Tibial nerve (tissue), 3 donors: ENCODE data around the gene RAET1L.

ENCODE experiments used
- CTCF ChIP-seq, 5 experiments: fragments of 200-600 bp in 3 of 5; fragments of 450-650 bp in 2 of 5; sonication (generic) in 3 of 5; IDR thresholded peaks; one replicate each; pipeline ENCODE4 v1.5.1; 2016 to 2019; ENCODE audit warnings: antibody characterized with exemption in 5 of 5, mild to moderate bottlenecking in 3 of 5, moderate library complexity in 2 of 5
- POLR2A ChIP-seq, 2 donors: fragments of 450-650 bp; IDR thresholded peaks; one replicate each; pipeline ENCODE4 v1.6.1; 2017; ENCODE audit warnings: antibody characterized with exemption in 2 of 2, mild to moderate bottlenecking in 2 of 2, moderate library complexity in 2 of 2

- TF ChIP-seq CTCF (IDR thresholded peaks at IDR 0.05): no peak
- TF ChIP-seq POLR2A (IDR thresholded peaks at IDR 0.05): no peak
Observed at GRCh38 chr6:149990212-149990660, 35.1 kb downstream of the RAET1L start.
